H1 (cell line): ENCODE measurements around the gene NAIF1. TPM values are rescaled to one million over a fixed set of nuclear protein-coding genes. Genes with fewer than 3 reads are reported as not detected.

Experiments used
- CTCF ChIA-PET: fragments of 300-600 bp; sonication (Branson Sonifier 250); formaldehyde crosslinking; loops from one replicate; lab custom pipeline; 2021; ENCODE audit not compliant: partially characterized antibody; lab: Charles Lee
- POLR2A ChIA-PET: fragments of 300-600 bp; sonication (Branson Sonifier 250); formaldehyde crosslinking; loops from one replicate; lab custom pipeline; 2021; ENCODE audit warnings: inconsistent platforms; ENCODE audit not compliant: partially characterized antibody; lab: Charles Lee
- DNase-seq, 2 experiments: peaks; one replicate each; pipeline versions ENCODE4 v3.0.0 to v3.0.0-alpha.2; 2010 to 2022; ENCODE audit warnings: low spot score in 2 of 2, low read depth in 1 of 2, mixed read lengths in 1 of 2
- FAIRE-seq: peaks from 2 replicates; lab custom pipeline; 2011; peaks lifted over from hg19 to GRCh38; lab: Jason Lieb, UNC
- H2AFZ ChIP-seq: 2 replicates; pipeline ENCODE4 v1.8.1; 2012; ENCODE audit warnings: low read length, inconsistent platforms
- H2AK5ac ChIP-seq: 2 replicates; pipeline ENCODE4 v1.6.1; 2013; ENCODE audit warnings: low read depth, low read length
- H2BK120ac ChIP-seq: replicated peaks from 2 replicates; pipeline ENCODE3; 2013; ENCODE audit warnings: low read depth, low read length, inconsistent platforms
- H2BK12ac ChIP-seq: 2 replicates; pipeline ENCODE4 v1.6.1; 2013; ENCODE audit warnings: low read depth, low read length
- H2BK15ac ChIP-seq: 2 replicates; pipeline ENCODE4 v1.6.1; 2013; ENCODE audit warnings: low read length
- H2BK20ac ChIP-seq: 2 replicates; pipeline ENCODE4 v1.6.1; 2013; ENCODE audit warnings: low read length
- H2BK5ac ChIP-seq: 2 replicates; pipeline ENCODE4 v1.6.1; 2013; ENCODE audit warnings: low read depth, low read length
- H3K14ac ChIP-seq: 2 replicates; pipeline ENCODE4 v1.6.1; 2013; ENCODE audit warnings: inconsistent platforms; ENCODE audit not compliant: insufficient read length
- H3K18ac ChIP-seq: 2 replicates; pipeline ENCODE4 v1.6.1; 2013; ENCODE audit warnings: low read length; ENCODE audit errors: extremely low read depth
- H3K23ac ChIP-seq: 2 replicates; pipeline ENCODE4 v1.6.1; 2013; ENCODE audit warnings: inconsistent platforms; ENCODE audit not compliant: insufficient read length
- H3K23me2 ChIP-seq: 2 replicates; pipeline ENCODE4 v1.6.1; 2013; ENCODE audit warnings: low read depth, low read length
- H3K27ac ChIP-seq: 2 replicates; pipeline ENCODE4 v1.6.1; 2011; ENCODE audit warnings: low read depth, low read length, inconsistent platforms
- H3K27me3 ChIP-seq, 4 experiments: replicated peaks in 1 of 4; 1 replicate in 1 of 4; 2 replicates in 3 of 4; pipeline versions ENCODE4 v1.6.1 to v1.8.1; 2011 to 2013; ENCODE audit warnings: low read length in 3 of 4, mild to moderate bottlenecking in 3 of 4, inconsistent platforms in 2 of 4, mixed read lengths in 2 of 4, moderate library complexity in 1 of 4; ENCODE audit not compliant: control insufficient read depth in 3 of 4, insufficient read depth in 3 of 4; ENCODE audit errors: extremely low read depth in 1 of 4
- H3K36me3 ChIP-seq, 4 experiments: 2 replicates each; pipeline versions ENCODE4 v1.6.1 to v1.8.1; 2011 to 2013; ENCODE audit warnings: mild to moderate bottlenecking in 4 of 4, low read length in 3 of 4, moderate library complexity in 2 of 4, control low read depth in 1 of 4, inconsistent platforms in 1 of 4; ENCODE audit not compliant: insufficient read depth in 4 of 4, control insufficient read depth in 2 of 4
- H3K4ac ChIP-seq: replicated peaks from 2 replicates; pipeline ENCODE3; 2013; ENCODE audit warnings: low read length, low read depth, mixed read lengths, inconsistent platforms; ENCODE audit not compliant: insufficient read length
- H3K4me1 ChIP-seq, 4 experiments: replicated peaks in 1 of 4; 1 replicate in 1 of 4; 2 replicates in 3 of 4; pipeline versions ENCODE4 v1.6.1 to v1.8.1; 2011 to 2013; ENCODE audit warnings: low read length in 3 of 4, inconsistent platforms in 2 of 4, mixed read lengths in 1 of 4; ENCODE audit not compliant: insufficient read depth in 4 of 4, control insufficient read depth in 3 of 4
- H3K4me2 ChIP-seq, 2 experiments: 2 replicates each; pipeline versions ENCODE4 v1.6.1 to v1.8.1; 2011 to 2013; ENCODE audit warnings: low read depth in 2 of 2, low read length in 2 of 2, control low read depth in 1 of 2, inconsistent platforms in 1 of 2, mild to moderate bottlenecking in 1 of 2; ENCODE audit not compliant: insufficient read depth in 1 of 2
- H3K4me3 ChIP-seq, 4 experiments: fragments of 200-600, 300-600 bp in 1 of 4; sonication (generic), shearing (Covaris generic), sonication (Bioruptor Twin) in 1 of 4; 2 replicates each; pipeline versions ENCODE4 v1.5.1 to v1.8.1; 2011 to 2016; ENCODE audit warnings: low read length in 4 of 4, low read depth in 3 of 4, control low read depth in 2 of 4, inconsistent platforms in 2 of 4, mild to moderate bottlenecking in 2 of 4, mixed read lengths in 1 of 4, moderate library complexity in 1 of 4; ENCODE audit not compliant: insufficient read depth in 2 of 4; ENCODE audit errors: extremely low read depth in 1 of 4
- H3K56ac ChIP-seq: replicated peaks from 2 replicates; pipeline ENCODE3; 2013; ENCODE audit warnings: low read depth, mild to moderate bottlenecking, mixed read lengths, low read length, inconsistent platforms; ENCODE audit not compliant: insufficient read length
- H3K79me1 ChIP-seq: 2 replicates; pipeline ENCODE4 v1.6.1; 2013; ENCODE audit warnings: low read depth, low read length, control low read depth
- H3K79me2 ChIP-seq, 2 experiments: 2 replicates each; pipeline versions ENCODE4 v1.6.1 to v1.8.1; 2012 to 2013; ENCODE audit warnings: low read length in 2 of 2, mild to moderate bottlenecking in 2 of 2, inconsistent platforms in 1 of 2; ENCODE audit not compliant: insufficient read depth in 2 of 2, control insufficient read depth in 1 of 2
- H3K9ac ChIP-seq, 4 experiments: replicated peaks in 1 of 4; 1 replicate in 1 of 4; 2 replicates in 3 of 4; pipeline versions ENCODE4 v1.6.1 to v1.8.1; 2011 to 2013; ENCODE audit warnings: low read depth in 3 of 4, low read length in 3 of 4, control low read depth in 2 of 4, mild to moderate bottlenecking in 2 of 4, moderate library complexity in 2 of 4, inconsistent platforms in 1 of 4; ENCODE audit errors: extremely low read depth in 1 of 4
- H3K9me3 ChIP-seq, 2 experiments: 2 replicates each; pipeline versions ENCODE4 v1.6.1 to v1.8.1; 2012 to 2013; ENCODE audit warnings: mild to moderate bottlenecking in 2 of 2, moderate library complexity in 2 of 2, control low read depth in 1 of 2, inconsistent platforms in 1 of 2, low read depth in 1 of 2, low read length in 1 of 2, mixed read lengths in 1 of 2; ENCODE audit not compliant: insufficient read depth in 2 of 2
- H4K20me1 ChIP-seq, 2 experiments: replicated peaks in 1 of 2; 2 replicates each; pipeline versions ENCODE3 to v1.8.1; 2011 to 2013; ENCODE audit warnings: inconsistent platforms in 2 of 2, low read length in 2 of 2, mild to moderate bottlenecking in 1 of 2; ENCODE audit not compliant: insufficient read depth in 2 of 2, control insufficient read depth in 1 of 2
- H4K5ac ChIP-seq: 2 replicates; pipeline ENCODE4 v1.6.1; 2013; ENCODE audit warnings: low read length, low read depth, mixed read lengths, inconsistent platforms; ENCODE audit not compliant: insufficient read length
- H4K8ac ChIP-seq: 2 replicates; pipeline ENCODE4 v1.8.0; 2013; ENCODE audit warnings: mild to moderate bottlenecking, moderate library complexity, low read length, inconsistent platforms; ENCODE audit not compliant: insufficient read depth; ENCODE audit errors: extremely low read depth
- H4K91ac ChIP-seq: replicated peaks from 2 replicates; pipeline ENCODE3; 2013; ENCODE audit warnings: low read length, mixed read lengths, inconsistent platforms; ENCODE audit not compliant: insufficient read length
- GTF2F1 ChIP-seq: IDR thresholded peaks from 2 replicates; pipeline ENCODE4 v1.6.1; 2012; ENCODE audit warnings: low read depth, low read length, improper control_type of control experiment, borderline replicate concordance
- WGBS, 2 experiments: shearing (Covaris generic) in 1 of 2; methylation state at CpG; one replicate each; pipeline versions ENCODE4 v1.1.6 to v1.1.7; 2013 to 2015; ENCODE audit warnings: low lambda C conversion rate in 2 of 2, mixed read lengths in 2 of 2, inconsistent platforms in 1 of 2, low coverage in 1 of 2, missing lambda C conversion rate in 1 of 2; ENCODE audit not compliant: insufficient replicate concordance in 2 of 2, insufficient coverage in 1 of 2, insufficient read length in 1 of 2; ENCODE audit errors: extremely low coverage in 1 of 2, missing lambda C conversion rate in 1 of 2; 5-methylcytosine and 5-hydroxymethylcytosine counted together
- polyA plus RNA-seq, 7 experiments: library from polyadenylated mRNA; depleted of rRNA in 3 of 7; stranded (reverse) in 5 of 7; unstranded in 2 of 7; fragments of >200 nt in 5 of 7; fragments of 200-250 nt in 2 of 7; gene quantifications; 1 replicate in 5 of 7; 2 replicates in 1 of 7; 4 replicates in 1 of 7; pipeline versions ENCODE4 v1.2.1 to v1.2.3, GENCODE V29; 2011 to 2013; ENCODE audit warnings: missing spikeins in 2 of 7, mixed read lengths in 2 of 7
- total RNA-seq: library from RNA; stranded (reverse); fragmentation: NEBNext Ultra II Directional; extraction: Animal tissue kit (Norgen Biotek cat#: 25700); gene quantifications from 2 replicates; pipeline ENCODE4 v1.2.1, GENCODE V29; 2021

NAIF1 gene
- total and polyA plus RNA-seq, 2 of the 8 experiments (the other 6 are each of a cell fraction or from before 2014, with no cell fraction given), result 8.7 to 9.0 TPM

DNA sequence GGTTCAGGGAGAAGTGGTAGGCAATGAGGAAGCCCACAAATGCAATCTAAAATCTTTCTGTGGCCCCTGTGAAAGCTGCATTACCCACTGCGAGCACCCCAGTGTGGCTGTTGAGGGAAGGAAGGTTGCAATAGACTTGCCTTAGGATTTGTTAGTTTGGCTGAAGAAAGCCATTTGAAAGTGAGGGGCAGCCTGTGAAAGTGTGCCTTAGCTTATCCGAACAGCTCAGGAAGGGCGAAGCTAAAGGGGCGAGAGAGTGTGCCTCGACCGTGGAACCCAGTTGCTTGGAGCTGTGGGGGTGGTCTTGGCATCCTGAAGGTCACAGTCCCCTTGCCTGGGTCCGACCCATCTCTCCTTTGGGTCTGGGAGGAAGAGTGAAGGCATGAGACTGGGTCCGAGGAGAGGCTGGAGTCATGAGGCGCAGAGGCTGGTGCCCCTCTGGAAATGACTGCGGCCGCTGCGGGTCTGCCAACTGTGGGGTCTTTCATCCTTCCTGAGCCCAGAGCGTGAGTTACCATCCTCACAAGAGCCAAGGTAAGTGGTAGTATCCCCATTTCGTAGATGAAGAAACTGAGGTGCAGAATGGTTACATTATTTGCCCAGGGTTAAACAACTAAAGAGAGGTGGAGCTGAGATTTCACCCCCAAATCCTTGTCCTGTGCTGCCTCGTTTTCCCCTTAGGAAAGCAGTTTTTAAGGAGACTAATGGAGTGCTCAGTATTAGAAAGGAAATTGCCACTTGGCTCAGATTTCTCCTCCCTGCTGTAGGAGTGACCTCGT, 25.3 kb upstream of the NAIF1 start:
- Histone ChIP-seq H2BK15ac (no peak overlapping the region), H2BK5ac (peak overlapping the region; percentile 18; the same call in 1 of the 2 replicates), H2BK12ac (peak overlapping the region; percentile 71; the same call in 1 of the 2 replicates), H3K4me2 (no peak overlapping the region), H3K79me2 (peaks cover 0 to 24% of the 10 kb centered on the region in 2 experiments; a peak in 2 of 4 replicates), H3K79me1 (peaks cover 14% of the 10 kb centered on the region), H3K27me3 (no peaks in the 10 kb centered on the region), H4K5ac (no peak overlapping the region), H3K56ac (no peak overlapping the region), H3K4me1 (peaks cover 0 to 6% (median 3%) of the 10 kb centered on the region in 4 experiments; a peak in 5 of 7 replicates), H3K9ac (no peak overlapping the region), H2BK120ac (no peak overlapping the region), H4K91ac (no peak overlapping the region), H3K4me3 (no peak overlapping the region), H2AFZ (no peak overlapping the region), H3K23me2 (no peaks in the 10 kb centered on the region), H2BK20ac (no peak overlapping the region), H2AK5ac (no peak overlapping the region), H3K4ac (no peak overlapping the region), H3K23ac (no peak overlapping the region), H4K20me1 (peaks cover 0 to 5% of the 10 kb centered on the region in 2 experiments), H3K27ac (no peak overlapping the region), H3K18ac (no peak overlapping the region), H3K36me3 (no peaks in the 10 kb centered on the region), H4K8ac (no peak overlapping the region), H3K9me3 (no peaks in the 10 kb centered on the region), H3K14ac (no peak overlapping the region)
- 83% methylated on average over 16 of the region's 16 CpGs; no CpG with 5 or more reads in 1 of the 2 experiments for WGBS, 2 experiments
- POLR2A ChIA-PET, result interaction anchor here (0.5 to 5.0 kb wide), 3 partner anchors 10 to 162 kb away, joined by 3 to 33 read pairs (median 3); partner anchors contain the start of gene PIP5KL1
- TF ChIP-seq GTF2F1, result no peak
- no peak for FAIRE-seq
- DNase-seq, result no peak
- CTCF ChIA-PET, result interaction anchor here (0.7 to 4.8 kb wide), 12 partner anchors 8 to 149 kb away, joined by 3 to 42 read pairs (median 4); no protein-coding TSS in a partner anchor
